HG03558 (cell line): ENCODE measurements around the gene ATP12A.

Experiments
- ATAC-seq: cut with Tn5 transposase; IDR thresholded peaks from one replicate; pipeline ENCODE4 v1.9.1; 2021; ENCODE audit warnings: moderate number of reproducible peaks; ENCODE audit not compliant: unreplicated experiment; ENCODE audit errors: extremely low read depth

ATP12A gene

DNA sequence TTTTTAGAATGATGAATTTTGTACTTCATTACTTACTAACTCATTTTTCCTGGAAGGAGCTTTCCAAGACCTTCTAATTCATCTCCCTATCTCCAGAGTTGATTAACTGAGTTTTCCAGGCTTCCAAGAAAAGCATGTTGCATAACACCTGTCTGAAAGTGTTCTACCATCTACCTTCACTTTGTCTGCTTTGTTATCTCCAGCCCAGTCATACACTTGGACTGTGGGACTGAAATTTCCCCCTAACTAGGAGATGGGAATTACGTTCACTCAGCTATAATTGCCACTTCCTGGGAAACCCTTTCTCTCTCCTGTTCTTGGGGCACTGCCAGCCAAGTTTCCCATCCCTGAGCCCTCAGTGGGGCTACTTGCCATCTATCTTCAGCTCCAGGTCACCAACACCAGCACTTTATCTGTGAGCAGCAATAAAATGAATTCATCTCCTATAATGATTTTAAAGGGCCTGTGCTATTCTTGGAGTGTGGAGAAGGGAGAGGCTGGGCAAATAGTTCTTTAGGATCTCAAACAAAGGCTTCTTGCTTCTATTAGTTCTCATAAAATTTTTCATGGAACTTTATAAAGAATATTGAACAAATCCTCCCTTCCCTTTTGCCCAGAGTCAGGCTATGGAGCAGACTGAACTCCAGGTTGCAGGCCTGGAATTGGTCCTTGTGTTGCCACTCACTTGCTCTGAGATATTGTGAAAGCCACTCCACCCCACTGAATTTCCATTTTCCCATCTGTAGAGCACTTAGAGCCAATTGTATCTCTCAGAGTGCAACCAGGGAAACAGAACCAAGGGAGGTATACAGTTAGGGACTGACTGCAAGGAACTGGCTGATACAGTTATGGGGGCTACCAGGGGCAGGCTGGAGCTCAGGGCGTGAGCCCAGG lies 17.8 kb upstream of the ATP12A start:
- no peak for ATAC-seq

DNA sequence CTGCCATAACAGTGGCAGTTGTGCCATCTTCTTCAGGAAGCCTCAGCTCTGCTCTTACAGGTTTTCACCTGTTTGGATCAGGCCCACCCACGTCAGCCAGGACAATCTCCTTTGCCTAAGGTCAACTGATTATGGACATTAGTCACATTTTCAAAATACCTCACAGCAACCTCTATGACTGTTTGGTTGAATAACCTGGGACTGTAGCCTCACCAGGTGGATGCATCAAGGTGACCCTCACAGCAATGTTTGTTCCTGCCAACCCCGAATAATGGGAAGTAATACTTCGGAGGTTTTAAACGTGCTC lies 17.2 kb upstream of the ATP12A start:
- ATAC-seq, result no peak

- ATAC-seq, result no peak
Measured at GRCh38 chr13:24663586-24663985, 16.6 kb upstream of the ATP12A start.

DNA sequence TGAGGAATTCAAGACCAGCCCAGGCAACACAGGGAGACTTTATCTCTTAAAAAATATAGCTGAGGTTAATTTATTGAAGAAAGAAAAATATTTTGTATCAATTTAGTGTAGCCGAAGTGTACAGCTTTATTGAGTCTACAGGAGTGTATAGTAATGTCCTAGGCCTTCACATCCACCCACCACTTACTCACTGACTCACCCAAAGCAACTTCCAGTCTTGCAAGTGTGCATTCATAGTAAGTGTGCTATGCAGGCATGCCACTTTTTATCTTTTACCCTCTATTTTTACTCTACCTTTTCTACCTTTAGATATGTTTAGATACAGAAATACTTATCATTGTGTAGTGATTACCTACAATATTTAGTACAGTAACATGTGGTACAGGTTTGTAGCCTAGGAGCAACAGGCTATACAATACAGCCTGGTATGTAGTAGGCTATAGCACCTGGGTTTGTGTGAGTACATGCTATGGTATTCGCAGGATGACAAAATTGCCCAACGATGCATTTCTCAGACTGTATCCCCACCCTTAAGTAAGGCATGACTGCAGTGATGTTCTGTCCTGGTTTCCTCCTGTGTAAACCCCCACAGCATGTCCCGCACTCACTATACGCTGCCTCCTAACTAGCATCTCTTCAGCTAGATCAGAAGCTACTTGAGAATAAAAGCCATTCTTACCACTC lies 15.3 kb upstream of the ATP12A start:
- no peak for ATAC-seq

GRCh38 chr13:24668511-24668910 lies 11.7 kb upstream of the ATP12A start:
- ATAC-seq, result no peak

DNA sequence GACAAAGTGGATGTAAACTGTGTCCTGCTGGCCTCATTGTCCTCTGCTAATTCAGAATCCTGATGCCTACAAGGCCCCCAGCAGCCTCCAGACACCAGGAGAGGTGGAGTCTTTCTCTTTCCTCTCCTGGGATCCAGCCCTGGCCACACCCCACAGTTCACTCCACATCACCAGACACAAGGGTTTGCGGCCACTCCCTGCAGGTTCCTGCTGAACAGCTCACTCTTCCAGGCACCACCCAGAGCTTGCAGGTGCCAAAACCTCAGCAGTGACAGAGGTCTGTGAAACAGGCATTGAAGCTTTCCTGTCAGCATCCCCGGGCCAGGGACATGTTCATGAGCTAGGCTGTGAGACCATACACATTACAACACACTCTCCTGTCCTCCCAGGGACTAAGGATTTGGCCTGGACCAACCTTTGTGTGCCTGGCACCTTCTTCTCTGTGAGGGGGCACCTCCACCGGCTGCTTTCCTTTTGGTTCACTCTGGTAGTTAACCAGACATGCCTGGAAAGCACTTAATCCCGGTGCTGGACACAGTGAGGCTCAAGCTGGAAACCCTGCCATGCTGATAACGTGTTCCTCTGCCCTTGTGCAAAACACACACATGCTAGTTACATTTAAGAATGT lies 11.1 kb upstream of the ATP12A start:
- ATAC-seq, result no peak

DNA sequence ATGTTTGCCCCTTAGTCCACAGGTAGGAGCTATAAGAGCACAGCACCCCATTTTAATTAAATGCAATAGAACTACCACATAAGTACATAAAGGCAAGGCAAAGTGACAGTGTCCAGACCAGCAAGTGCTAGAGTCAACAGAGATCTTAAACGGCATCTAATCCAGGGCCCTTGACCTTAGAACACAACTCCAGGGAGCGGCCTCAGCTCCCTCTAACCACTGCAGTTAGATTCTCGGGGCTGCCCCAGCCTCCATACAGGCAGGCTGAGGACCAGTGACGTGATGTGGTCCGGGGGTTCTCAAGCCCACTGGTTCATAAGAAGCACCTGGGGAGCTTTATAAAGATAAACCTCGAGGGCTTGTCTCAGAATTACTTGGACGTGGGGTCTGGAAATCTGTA lies 10.0 kb upstream of the ATP12A start:
- ATAC-seq, result no peak

DNA sequence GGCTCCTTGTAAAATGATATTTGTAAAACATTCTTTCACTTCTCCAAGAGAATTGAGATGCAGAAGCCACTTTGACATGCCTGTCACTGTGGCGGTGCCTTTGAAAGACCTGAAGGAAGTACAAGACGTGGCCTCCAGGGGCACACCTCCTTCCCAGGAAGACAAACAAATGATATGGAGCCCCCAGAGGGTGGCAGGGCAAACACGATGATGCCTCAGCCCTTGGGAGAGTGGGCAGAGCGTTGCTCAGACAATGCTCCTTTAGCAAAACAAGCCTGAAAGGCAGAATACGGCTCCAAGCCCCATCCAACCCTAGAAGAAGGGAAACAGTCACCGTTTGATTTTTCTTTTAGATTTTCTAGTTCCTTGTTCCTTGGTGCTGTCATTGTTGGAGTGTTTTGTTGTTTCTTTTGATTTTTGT lies 9.2 kb upstream of the ATP12A start:
- ATAC-seq, result no peak

- ATAC-seq, result no peak
Measured at GRCh38 chr13:24671386-24672113, 8.7 kb upstream of the ATP12A start.

GRCh38 chr13:24672141-24673132 lies 7.8 kb upstream of the ATP12A start:
- ATAC-seq, result no peak

- no peak for ATAC-seq
Measured at GRCh38 chr13:24675806-24676570, 4.2 kb upstream of the ATP12A start.

GRCh38 chr13:24678151-24678550 lies 2.1 kb upstream of the ATP12A start:
- no peak for ATAC-seq

- no peak for ATAC-seq
Measured at GRCh38 chr13:24679686-24680085, 522 bp upstream of the ATP12A start.

- no peak for ATAC-seq
Measured at GRCh38 chr13:24680921-24681604, 855 bp downstream of the ATP12A start.

GRCh38 chr13:24681930-24682329 lies 1.7 kb downstream of the ATP12A start:
- no peak for ATAC-seq

GRCh38 chr13:24682353-24682752 lies 2.1 kb downstream of the ATP12A start:
- no peak for ATAC-seq

- no peak for ATAC-seq
Measured at GRCh38 chr13:24683351-24683750, 3.1 kb downstream of the ATP12A start.
